HCT116 (cell line): ENCODE measurements around the gene CDC42BPB.

Experiments
- EZH2 ChIP-seq: fragments of 200-600 bp; sonication (generic); IDR thresholded peaks from 2 replicates; pipeline ENCODE4 v1.6.1; 2017; ENCODE audit warnings: antibody characterized with exemption, mixed run types
- TCF7L2 ChIP-seq: IDR thresholded peaks from 2 replicates; pipeline ENCODE4 v1.7.0; 2011; ENCODE audit warnings: borderline replicate concordance, inconsistent platforms; ENCODE audit not compliant: insufficient read depth, insufficient read length; ENCODE audit errors: extremely low read depth
- ZNF274 ChIP-seq: fragments of 200-500 bp; sonication (Bioruptor generic); IDR thresholded peaks from 2 replicates; pipeline ENCODE4 v1.6.1; 2014; ENCODE audit warnings: mild to moderate bottlenecking, low read depth, low read length, inconsistent platforms

GRCh38 chr14:102971836-102972606, 85.3 kb downstream of the CDC42BPB start:
- TF ChIP-seq TCF7L2, result no peak
- TF ChIP-seq ZNF274, result no peak
- no peak for TF ChIP-seq EZH2
